Endothelial cell of umbilical vein (primary cell): ENCODE results near the gene NFATC2. TPM values are rescaled to one million over a fixed set of nuclear protein-coding genes. Genes with fewer than 3 reads are reported as not detected.
"Not testable (repeated sequence)": the region's sequence is repeated elsewhere in the genome, so short reads cannot be mapped to it uniquely, and the experiment has no call there.

ENCODE experiments used
- BruUV-seq: library from RNA; stranded (reverse); fragments of 400-500 nt; replicated peaks from 2 replicates; lab custom pipeline; 2021; lab: Mats Ljungman, UMichigan
- CTCF ChIA-PET: fragments of 300-600, 350-600 bp; sonication (Branson Sonifier 250); formaldehyde crosslinking; loops from one replicate; lab custom pipeline; 2021; ENCODE audit warnings: antibody characterized with exemption, inconsistent platforms; lab: Charles Lee
- POLR2A ChIA-PET: fragments of 300-600, 350-600 bp; sonication (Branson Sonifier 250); formaldehyde crosslinking; loops from one replicate; lab custom pipeline; 2021; ENCODE audit warnings: antibody characterized with exemption, inconsistent platforms; lab: Charles Lee
- DNase-seq: peaks from one replicate; pipeline ENCODE4 v3.0.0-alpha.2; 2011; ENCODE audit warnings: low read depth, low spot score
- FAIRE-seq: peaks from 2 replicates; lab custom pipeline; 2011; peaks lifted over from hg19 to GRCh38; lab: Jason Lieb, UNC
- H2AFZ ChIP-seq: 2 replicates; pipeline ENCODE4 v1.6.0; 2012; ENCODE audit warnings: low read depth, low read length, control low read depth, inconsistent platforms
- H3K27ac ChIP-seq: 2 replicates; pipeline ENCODE4 v1.5.1; 2011; ENCODE audit warnings: low read depth, mild to moderate bottlenecking, control low read depth, low read length, moderate library complexity; ENCODE audit not compliant: insufficient read depth
- H3K27me3 ChIP-seq, 2 experiments: 2 replicates each; pipeline versions ENCODE4 v1.6.0 to v1.6.1; 2011; ENCODE audit warnings: low read length in 2 of 2, mixed read lengths in 1 of 2; ENCODE audit not compliant: control insufficient read depth in 2 of 2, insufficient read depth in 2 of 2
- H3K36me3 ChIP-seq, 2 experiments: 2 replicates in 1 of 2; 3 replicates in 1 of 2; pipeline ENCODE4 v1.5.1; 2011; ENCODE audit warnings: low read length in 2 of 2, mild to moderate bottlenecking in 1 of 2, moderate library complexity in 1 of 2; ENCODE audit not compliant: control insufficient read depth in 2 of 2, insufficient read depth in 2 of 2; ENCODE audit errors: extremely low read depth in 1 of 2
- H3K4me1 ChIP-seq: 3 replicates; pipeline ENCODE4 v1.5.1; 2011; ENCODE audit warnings: mild to moderate bottlenecking, low read length; ENCODE audit not compliant: control insufficient read depth, insufficient read depth; ENCODE audit errors: extremely low read depth
- H3K4me2 ChIP-seq: 2 replicates; pipeline ENCODE4 v1.6.1; 2011; ENCODE audit warnings: low read length, control low read depth, mixed read lengths; ENCODE audit not compliant: insufficient read depth
- H3K4me3 ChIP-seq, 3 experiments: fragments of 200-600 bp in 1 of 3; sonication (generic), shearing (Covaris generic) in 1 of 3; replicated peaks in 1 of 3; 2 replicates each; pipeline ENCODE4 v1.5.1; 2011 to 2016; ENCODE audit warnings: control low read depth in 3 of 3, low read length in 3 of 3, mild to moderate bottlenecking in 2 of 3, inconsistent platforms in 1 of 3, low read depth in 1 of 3, moderate library complexity in 1 of 3; ENCODE audit not compliant: insufficient read depth in 1 of 3
- H3K79me2 ChIP-seq: 2 replicates; pipeline ENCODE4 v1.6.0; 2012; ENCODE audit warnings: low read length, inconsistent platforms; ENCODE audit not compliant: control insufficient read depth, insufficient read depth
- H3K9ac ChIP-seq: replicated peaks from 2 replicates; pipeline ENCODE3; 2011; ENCODE audit warnings: low read length, control low read depth; ENCODE audit not compliant: insufficient read depth; ENCODE audit errors: extremely low read depth
- H3K9me1 ChIP-seq: replicated peaks from 3 replicates; pipeline ENCODE4 v1.6.0; 2011; ENCODE audit warnings: mild to moderate bottlenecking, low read length; ENCODE audit not compliant: control insufficient read depth, insufficient read depth; ENCODE audit errors: extremely low read depth
- H3K9me3 ChIP-seq: replicated peaks from 2 replicates; pipeline ENCODE4 v1.5.1; 2012; ENCODE audit warnings: low read length, inconsistent platforms; ENCODE audit not compliant: control insufficient read depth, insufficient read depth
- H4K20me1 ChIP-seq: replicated peaks from 2 replicates; pipeline ENCODE3; 2011; ENCODE audit warnings: mild to moderate bottlenecking, low read length; ENCODE audit not compliant: control insufficient read depth, insufficient read depth; ENCODE audit errors: extremely low read depth
- GATA2 ChIP-seq: IDR thresholded peaks from 2 replicates; pipeline ENCODE4 v1.7.0; 2011; ENCODE audit warnings: low read depth, mild to moderate bottlenecking, moderate library complexity, mixed read lengths, low read length; ENCODE audit not compliant: insufficient read length, insufficient read depth
- dilution Hi-C: fragments of 300-500 bp; cut with MboI; formaldehyde crosslinking; loops from one replicate; pipeline ENCODE4 v1.15.0; 2019; ENCODE audit warnings: low sequenced_read_pairs; ENCODE audit not compliant: extremely low pct_ligation_motif_present
- intact Hi-C: fragments of 100-400 bp; cut with micrococcal nuclease; formaldehyde crosslinking; loops from one replicate; pipeline ENCODE4 v1.10.0; 2022
- polyA plus RNA-seq, 4 experiments: library from polyadenylated mRNA; depleted of rRNA in 3 of 4; stranded (reverse) in 3 of 4; unstranded in 1 of 4; fragments of >200 nt; gene quantifications; 2 replicates each; pipeline versions ENCODE4 v1.2.1 to v1.2.3, GENCODE V29; 2011 to 2012; ENCODE audit warnings: missing spikeins in 1 of 4
- total RNA-seq: library from RNA; stranded (reverse); gene quantifications from 2 replicates; pipeline ENCODE4 v1.2.3, GENCODE V29; 2021
- TF ChIP-seq, protein P1 (sequence below): IDR thresholded peaks from 2 replicates; pipeline ENCODE4 v1.6.1; 2011; ENCODE audit not compliant: insufficient read depth, insufficient read length

NFATC2 gene
- total and polyA plus RNA-seq, 2 donors (not counting 3 experiments of a cell fraction or from before 2014, with no cell fraction given): 3.1 to 13.0 TPM

DNA sequence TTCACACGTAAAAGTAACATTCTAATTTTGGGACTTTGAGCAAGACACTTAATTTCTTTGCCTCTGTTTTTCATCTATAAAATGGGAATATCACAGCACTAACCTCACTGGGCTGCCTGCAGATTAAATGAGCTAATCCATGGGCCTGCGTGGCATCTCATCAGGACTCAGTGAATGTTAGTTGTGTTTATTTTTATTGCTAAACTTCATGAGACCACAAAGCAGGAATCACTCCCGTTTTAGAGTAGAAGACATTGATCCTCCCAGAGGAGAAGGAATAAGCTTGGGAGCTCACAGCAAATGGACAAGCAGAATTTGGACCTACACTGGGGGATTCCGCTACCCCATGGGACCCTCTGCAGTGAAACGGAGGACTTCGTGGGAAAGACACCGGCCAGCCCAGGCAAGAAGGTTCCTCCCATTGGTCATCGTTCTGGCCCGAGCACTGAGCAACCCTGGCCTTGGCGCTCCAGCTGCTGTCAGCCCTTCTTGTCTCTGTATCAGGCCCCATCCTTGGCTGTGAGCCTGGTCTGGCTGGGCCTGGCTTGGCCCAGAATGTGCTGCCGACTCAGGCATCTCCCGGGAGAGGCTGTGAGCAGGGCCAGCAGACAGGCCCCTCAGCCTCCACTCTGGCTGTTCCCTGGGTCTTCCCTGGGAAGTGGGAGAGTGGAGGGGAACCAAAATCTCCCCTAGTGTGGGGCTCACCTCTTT, 79.8 kb downstream of the NFATC2 start:
- H2AFZ ChIP-seq: no peak overlapping the region
- CTCF ChIA-PET: interaction anchor here (0.9 to 1.3 kb wide), 2 partner anchors 23 to 29 kb away, joined by 3 to 5 read pairs; no protein-coding TSS in a partner anchor

GRCh38 chr20:51461846-51462245, 80.7 kb downstream of the NFATC2 start:
- H3K9ac ChIP-seq, H3K4me2 ChIP-seq, BruUV-seq, POLR2A ChIA-PET, dilution Hi-C loops, H3K27me3 ChIP-seq, DNase-seq, H3K79me2 ChIP-seq, H2AFZ ChIP-seq, FAIRE-seq, H3K36me3 ChIP-seq, H3K4me3 ChIP-seq, H3K9me1 ChIP-seq, H3K9me3 ChIP-seq, H4K20me1 ChIP-seq, H3K27ac ChIP-seq: not testable (repeated sequence)
- intact Hi-C loops: loop anchor here (10.0 kb wide), 1 partner anchor 487 kb away; no protein-coding TSS in a partner anchor
- peaks cover 10% of the 10 kb centered on the region for H3K4me1 ChIP-seq
- CTCF ChIA-PET: interaction anchor here (1.1 to 1.3 kb wide), 2 partner anchors 30 to 133 kb away, joined by 3 to 5 read pairs; no protein-coding TSS in a partner anchor

More for the DNA sequence above, 79.8 kb downstream of the NFATC2 start:
- H3K79me2 ChIP-seq: no peaks in the 10 kb centered on the region
- no peak overlapping the region for H3K27ac ChIP-seq
- no peak for FAIRE-seq
- H3K27me3 ChIP-seq: no peaks in the 10 kb centered on the region
- no peaks in the 10 kb centered on the region for H3K9me3 ChIP-seq
- H3K4me2 ChIP-seq: no peak overlapping the region
- BruUV-seq: no TSS peak
- peaks cover 2% of the 10 kb centered on the region for H3K4me1 ChIP-seq
- POLR2A ChIA-PET: no interaction called here
- peaks cover 0 to 3% of the 10 kb centered on the region in 2 experiments for H3K36me3 ChIP-seq
- H3K9me1 ChIP-seq: no peaks in the 10 kb centered on the region
- no peak for DNase-seq
- dilution Hi-C loops (no loop called here), intact Hi-C loops (loop anchor here (10.0 kb wide), 1 partner anchor 488 kb away; no protein-coding TSS in a partner anchor)
- TF ChIP-seq, protein P1, sequence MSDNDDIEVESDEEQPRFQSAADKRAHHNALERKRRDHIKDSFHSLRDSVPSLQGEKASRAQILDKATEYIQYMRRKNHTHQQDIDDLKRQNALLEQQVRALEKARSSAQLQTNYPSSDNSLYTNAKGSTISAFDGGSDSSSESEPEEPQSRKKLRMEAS: no peak
- TF ChIP-seq GATA2: no peak
- no peaks in the 10 kb centered on the region for H4K20me1 ChIP-seq
- H3K4me3 ChIP-seq: no peak overlapping the region
- no peak overlapping the region for H3K9ac ChIP-seq
